ENCODE measurements around the gene ZBTB47. TPM values are rescaled to one million over a fixed set of nuclear protein-coding genes. Genes with fewer than 3 reads are reported as not detected.

ZBTB47 gene
- total RNA-seq, 1 experiment from 2014 or later = 9.5 TPM

DNA sequence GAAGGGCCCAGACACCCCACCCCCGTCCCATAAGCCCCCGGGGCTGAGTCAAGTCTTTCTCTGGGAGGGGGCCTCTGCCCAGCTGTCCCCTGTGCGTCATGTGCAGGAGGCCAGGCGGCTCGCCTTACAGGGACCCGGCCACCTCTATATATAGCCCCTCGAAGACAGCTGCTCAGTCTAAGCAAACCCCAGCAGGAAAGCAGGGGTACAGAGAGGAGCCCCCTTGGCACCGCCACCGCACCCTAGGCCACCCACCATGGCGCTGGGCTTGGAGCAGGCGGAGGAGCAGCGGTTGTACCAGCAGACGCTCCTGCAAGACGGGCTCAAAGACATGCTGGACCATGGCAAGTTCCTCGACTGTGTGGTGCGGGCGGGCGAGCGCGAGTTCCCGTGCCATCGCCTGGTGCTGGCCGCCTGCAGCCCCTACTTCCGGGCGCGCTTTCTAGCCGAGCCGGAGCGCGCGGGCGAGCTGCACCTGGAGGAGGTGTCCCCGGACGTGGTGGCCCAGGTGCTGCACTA, 31.9 kb downstream of the ZBTB47 start, which contains the start of gene KLHL40:
Gene KLHL40 (plus strand): TSS at position 175 of the 519 bp plus-strand sequence. CDS start 82 bp downstream, at position 257.
- Histone ChIP-seq H3K4me1 (ENCODE audit: insufficient read depth, low read length) (peaks cover 15% of the 10 kb centered on the region), H3K27ac (ENCODE audit: low read length) (peak within 1 kb of the TSS; percentile 29), H3K79me2 (ENCODE audit: low read length) (no peaks in the 10 kb centered on the region), H3K9ac (ENCODE audit: low read length) (no peak within 1 kb of the TSS), H3K4me2 (ENCODE audit: low read length) (peak within 1 kb of the TSS; percentile 12; the same call in 1 of the 2 replicates), H3K9me2 (replicated peaks; ENCODE audit: low read length) (no peaks in the 10 kb centered on the region), H3K36me3 (ENCODE audit: low read depth, low read length) (no peaks in the 10 kb centered on the region), H3K4me3 (ENCODE audit: low read length) (no peak within 1 kb of the TSS), H3K27me3 (ENCODE audit: low read length) (no peaks in the 10 kb centered on the region), H3F3A (ENCODE audit: low read length, unreplicated experiment) (no peaks in the 10 kb centered on the region), H3K9me3 (ENCODE audit: low read length) (no peaks in the 10 kb centered on the region), H4K20me1 (ENCODE audit: low read length) (no peaks in the 10 kb centered on the region), H2AFZ (ENCODE audit: low read length) (no peak within 1 kb of the TSS)
- TF ChIP-seq, protein P1, sequence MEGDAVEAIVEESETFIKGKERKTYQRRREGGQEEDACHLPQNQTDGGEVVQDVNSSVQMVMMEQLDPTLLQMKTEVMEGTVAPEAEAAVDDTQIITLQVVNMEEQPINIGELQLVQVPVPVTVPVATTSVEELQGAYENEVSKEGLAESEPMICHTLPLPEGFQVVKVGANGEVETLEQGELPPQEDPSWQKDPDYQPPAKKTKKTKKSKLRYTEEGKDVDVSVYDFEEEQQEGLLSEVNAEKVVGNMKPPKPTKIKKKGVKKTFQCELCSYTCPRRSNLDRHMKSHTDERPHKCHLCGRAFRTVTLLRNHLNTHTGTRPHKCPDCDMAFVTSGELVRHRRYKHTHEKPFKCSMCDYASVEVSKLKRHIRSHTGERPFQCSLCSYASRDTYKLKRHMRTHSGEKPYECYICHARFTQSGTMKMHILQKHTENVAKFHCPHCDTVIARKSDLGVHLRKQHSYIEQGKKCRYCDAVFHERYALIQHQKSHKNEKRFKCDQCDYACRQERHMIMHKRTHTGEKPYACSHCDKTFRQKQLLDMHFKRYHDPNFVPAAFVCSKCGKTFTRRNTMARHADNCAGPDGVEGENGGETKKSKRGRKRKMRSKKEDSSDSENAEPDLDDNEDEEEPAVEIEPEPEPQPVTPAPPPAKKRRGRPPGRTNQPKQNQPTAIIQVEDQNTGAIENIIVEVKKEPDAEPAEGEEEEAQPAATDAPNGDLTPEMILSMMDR (conservative IDR thresholded peaks at IDR 0.05; ENCODE audit: low read depth, low read length) = no peak
- TF ChIP-seq EZH2 (IDR thresholded peaks at IDR 0.05; ENCODE audit: low read length, unreplicated experiment) = no peak
- BruUV-seq (replicated peaks) = no TSS peak
- DNase-seq (no peak), ATAC-seq (no peak)
- intact Hi-C loops (cut with micrococcal nuclease) = no loop called here
- ChIA-PET POLR2A (ENCODE audit: unreplicated experiment) (no interaction called here), CTCF (no interaction called here)

DNA sequence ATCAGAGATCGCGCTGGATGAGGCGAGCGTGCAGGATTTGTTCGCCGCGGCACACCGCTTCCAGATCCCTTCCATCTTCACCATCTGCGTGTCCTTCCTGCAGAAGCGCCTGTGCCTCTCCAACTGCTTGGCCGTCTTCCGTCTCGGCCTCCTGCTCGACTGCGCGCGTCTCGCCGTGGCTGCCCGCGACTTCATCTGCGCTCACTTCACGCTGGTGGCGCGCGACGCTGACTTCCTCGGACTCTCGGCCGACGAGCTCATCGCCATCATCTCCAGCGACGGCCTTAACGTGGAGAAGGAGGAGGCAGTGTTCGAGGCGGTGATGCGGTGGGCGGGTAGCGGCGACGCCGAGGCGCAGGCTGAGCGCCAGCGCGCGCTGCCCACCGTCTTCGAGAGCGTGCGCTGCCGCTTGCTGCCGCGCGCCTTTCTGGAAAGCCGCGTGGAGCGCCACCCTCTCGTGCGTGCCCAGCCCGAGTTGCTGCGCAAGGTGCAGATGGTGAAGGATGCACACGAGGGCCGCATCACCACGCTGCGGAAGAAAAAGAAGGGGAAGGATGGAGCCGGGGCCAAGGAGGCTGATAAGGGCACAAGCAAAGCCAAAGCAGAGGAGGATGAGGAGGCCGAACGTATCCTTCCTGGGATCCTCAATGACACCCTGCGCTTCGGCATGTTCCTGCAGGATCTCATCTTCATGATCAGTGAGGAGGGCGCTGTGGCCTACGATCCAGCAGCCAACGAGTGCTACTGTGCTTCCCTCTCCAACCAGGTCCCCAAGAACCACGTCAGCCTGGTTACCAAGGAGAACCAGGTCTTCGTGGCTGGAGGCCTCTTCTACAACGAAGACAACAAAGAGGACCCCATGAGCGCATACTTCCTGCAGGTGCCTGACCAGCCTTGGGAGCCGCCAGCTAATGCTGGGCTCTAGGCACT, 32.7 kb downstream of the ZBTB47 start:
- ChIA-PET POLR2A (ENCODE audit: unreplicated experiment) (no interaction called here), CTCF (no interaction called here)
- H3K4me1 ChIP-seq (ENCODE audit: insufficient read depth, low read length) = peaks cover 15% of the 10 kb centered on the region
- H3K9me2 ChIP-seq (replicated peaks; ENCODE audit: low read length) = no peaks in the 10 kb centered on the region
- H3K9ac ChIP-seq (ENCODE audit: low read length) = no peak overlapping the region
- H4K20me1 ChIP-seq (ENCODE audit: low read length) = no peaks in the 10 kb centered on the region
- H3K27me3 ChIP-seq (ENCODE audit: low read length) = no peaks in the 10 kb centered on the region
- no peak for TF ChIP-seq EZH2 (IDR thresholded peaks at IDR 0.05; ENCODE audit: low read length, unreplicated experiment)
- no peak for TF ChIP-seq EZH2phosphoT487 (IDR thresholded peaks at IDR 0.05; ENCODE audit: borderline replicate concordance, low read length)
- TF ChIP-seq, protein P1 (conservative IDR thresholded peaks at IDR 0.05; ENCODE audit: low read depth, low read length) = no peak
- no peaks in the 10 kb centered on the region for H3K9me3 ChIP-seq (ENCODE audit: low read length)
- H3K27ac ChIP-seq (ENCODE audit: low read length) = no peak overlapping the region
- no TSS peak for BruUV-seq (replicated peaks)
- ATAC-seq = no peak
- intact Hi-C loops (cut with micrococcal nuclease) = no loop called here
- no peak for DNase-seq
- H2AFZ ChIP-seq (ENCODE audit: low read length) = no peak overlapping the region
- no peaks in the 10 kb centered on the region for H3K36me3 ChIP-seq (ENCODE audit: low read depth, low read length)
- H3K4me3 ChIP-seq (ENCODE audit: low read length) = no peak overlapping the region
- H3F3A ChIP-seq (ENCODE audit: low read length, unreplicated experiment) = no peaks in the 10 kb centered on the region
- no peak overlapping the region for H3K4me2 ChIP-seq (ENCODE audit: low read length)
- H3K79me2 ChIP-seq (ENCODE audit: low read length) = no peaks in the 10 kb centered on the region

Measured in PC-3 (cell line).